A204.1 (cell line): ENCODE measurements around the gene DAPK1.
"Not testable (repeated sequence)": the region's sequence is repeated elsewhere in the genome, so short reads cannot be mapped to it uniquely, and the experiment has no call there.

Source experiments
- FAIRE-seq: peaks from 2 replicates; lab custom pipeline; 2012; peaks lifted over from hg19 to GRCh38; lab: Jason Lieb, UNC

Gene DAPK1

GRCh38 chr9:87545858-87546257 is 48.2 kb downstream of the DAPK1 start:
- no peak for FAIRE-seq

- FAIRE-seq: no peak
Measured at GRCh38 chr9:87546704-87547103, 49.0 kb downstream of the DAPK1 start.

- no peak for FAIRE-seq
Measured at GRCh38 chr9:87547671-87548081, 50.0 kb downstream of the DAPK1 start.

DNA sequence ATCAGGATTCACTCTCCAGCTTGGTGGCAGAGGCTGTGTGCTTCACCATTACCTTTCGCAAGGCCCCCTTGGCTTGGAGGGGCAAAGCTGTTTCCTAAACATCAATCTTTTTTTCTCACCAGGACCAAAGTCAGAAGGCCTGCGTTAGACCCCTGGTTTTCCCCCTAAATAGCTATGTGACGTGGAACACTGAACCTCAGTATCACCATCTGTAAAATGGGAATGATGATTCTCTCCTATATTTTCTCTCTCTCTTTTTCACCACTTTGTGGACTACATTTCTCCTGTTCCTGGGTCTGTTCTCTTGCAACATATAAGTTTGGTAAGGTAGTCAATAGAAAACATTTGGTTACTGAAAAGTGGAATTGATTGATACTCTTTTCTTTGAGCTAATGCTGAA is 50.5 kb downstream of the DAPK1 start:
- FAIRE-seq: no peak

DNA sequence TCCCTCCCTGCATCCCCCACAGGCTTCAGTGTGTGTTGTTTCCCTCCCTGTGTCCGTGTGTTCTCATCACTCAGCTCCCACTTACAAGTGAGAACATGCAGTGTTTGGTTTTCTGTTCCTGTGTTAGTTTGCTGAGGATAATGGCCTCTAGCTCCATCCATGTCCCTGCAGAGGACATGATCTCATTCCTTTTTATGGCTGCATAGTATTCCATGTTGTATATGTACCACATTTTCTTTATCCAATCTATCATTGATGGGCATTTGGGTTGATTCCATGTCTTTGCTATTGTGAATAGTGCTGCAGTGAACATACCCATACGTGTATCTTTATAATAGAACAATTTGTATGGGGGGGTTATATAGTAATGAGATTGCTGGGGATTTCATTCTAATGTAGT is 51.4 kb downstream of the DAPK1 start:
- not testable (repeated sequence) for FAIRE-seq

GRCh38 chr9:87549791-87550190 is 52.1 kb downstream of the DAPK1 start:
- no peak for FAIRE-seq

DNA sequence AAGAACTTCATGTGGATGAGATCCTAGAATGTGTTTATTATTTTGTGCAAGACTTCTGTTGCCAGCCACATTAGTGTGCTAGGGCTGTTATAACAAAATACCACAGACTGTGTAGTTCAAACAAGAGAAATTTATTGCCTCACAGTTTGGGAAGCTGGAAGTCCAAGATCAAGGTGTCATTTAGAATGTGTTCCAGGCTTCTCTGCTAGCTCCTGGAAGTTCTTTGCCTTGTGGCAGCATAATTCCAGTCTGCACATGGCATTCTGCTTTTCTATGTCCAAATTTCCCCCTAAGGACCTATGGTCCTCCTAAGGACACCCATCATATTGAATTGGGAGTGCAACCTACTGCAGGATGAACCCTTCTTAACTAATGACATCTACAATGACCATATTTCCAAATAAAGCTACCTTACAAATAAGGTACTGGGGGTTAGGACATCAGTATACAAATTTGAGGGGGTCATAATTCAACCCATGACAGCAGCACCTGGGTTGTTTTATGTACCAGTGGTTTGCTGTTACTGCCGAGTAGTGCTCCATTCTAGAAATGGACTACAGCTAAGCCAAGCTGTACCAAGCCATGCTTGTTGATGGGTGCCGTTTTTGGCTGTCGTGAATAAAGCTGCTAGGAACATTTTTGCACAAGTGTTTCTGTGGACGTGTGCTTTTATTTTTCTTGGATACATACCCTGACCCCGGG is 52.7 kb downstream of the DAPK1 start:
- no peak for FAIRE-seq

GRCh38 chr9:87551772-87552217 is 54.1 kb downstream of the DAPK1 start:
- no peak for FAIRE-seq

GRCh38 chr9:87554171-87554910 is 56.7 kb downstream of the DAPK1 start:
- FAIRE-seq: no peak

- no peak for FAIRE-seq
Measured at GRCh38 chr9:87554976-87555375, 57.3 kb downstream of the DAPK1 start.

DNA sequence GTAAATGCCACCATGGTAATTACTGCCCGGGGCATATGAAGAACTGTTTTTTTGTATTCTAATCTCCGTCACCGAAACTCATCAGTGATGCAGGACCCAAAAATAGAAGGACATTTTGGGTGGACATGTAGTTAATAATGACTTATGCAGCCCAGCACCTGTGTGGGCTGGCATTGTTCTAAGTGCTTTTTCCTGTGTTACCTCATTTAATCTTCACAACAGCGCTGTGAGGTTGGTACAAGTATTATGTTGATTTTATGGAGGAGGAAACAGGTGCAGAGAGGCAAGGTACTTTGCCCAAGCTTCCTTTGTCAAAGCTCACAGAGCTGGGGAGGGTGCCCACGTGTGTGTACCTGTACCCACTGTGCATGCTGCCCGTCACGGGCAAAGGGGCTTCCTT is 58.4 kb downstream of the DAPK1 start:
- FAIRE-seq: no peak

GRCh38 chr9:87556821-87557220 is 59.2 kb downstream of the DAPK1 start:
- FAIRE-seq: no peak

- FAIRE-seq: no peak
Measured at GRCh38 chr9:87557996-87558395, 60.3 kb downstream of the DAPK1 start.

DNA sequence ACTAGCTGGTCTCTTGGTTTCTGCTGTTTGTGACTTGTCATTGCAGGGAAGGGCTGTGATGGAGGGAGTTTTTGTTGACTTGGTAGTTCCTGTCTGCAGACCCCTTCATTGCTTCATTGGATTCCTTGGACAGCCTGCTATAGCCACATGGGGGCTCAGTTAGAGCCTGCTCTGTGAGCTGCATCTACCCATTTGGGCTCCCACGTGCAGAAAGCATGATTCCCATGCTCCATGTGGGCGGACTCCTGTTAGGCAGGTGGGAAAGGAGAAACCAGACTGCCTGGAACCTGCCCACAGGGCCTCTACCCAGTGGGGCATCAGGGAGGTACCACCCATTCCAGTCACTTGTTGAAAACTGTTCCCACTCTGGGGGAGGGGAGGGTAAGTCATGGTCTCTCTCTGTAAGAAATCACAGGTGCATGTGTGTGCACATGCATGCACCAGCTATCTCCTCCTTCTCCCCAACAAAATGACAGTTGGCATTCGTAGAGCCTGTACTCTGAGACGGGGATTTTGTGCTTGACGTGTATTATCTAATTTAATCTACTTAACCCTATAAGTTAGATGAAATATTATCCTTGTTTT is 61.0 kb downstream of the DAPK1 start:
- FAIRE-seq: no peak

DNA sequence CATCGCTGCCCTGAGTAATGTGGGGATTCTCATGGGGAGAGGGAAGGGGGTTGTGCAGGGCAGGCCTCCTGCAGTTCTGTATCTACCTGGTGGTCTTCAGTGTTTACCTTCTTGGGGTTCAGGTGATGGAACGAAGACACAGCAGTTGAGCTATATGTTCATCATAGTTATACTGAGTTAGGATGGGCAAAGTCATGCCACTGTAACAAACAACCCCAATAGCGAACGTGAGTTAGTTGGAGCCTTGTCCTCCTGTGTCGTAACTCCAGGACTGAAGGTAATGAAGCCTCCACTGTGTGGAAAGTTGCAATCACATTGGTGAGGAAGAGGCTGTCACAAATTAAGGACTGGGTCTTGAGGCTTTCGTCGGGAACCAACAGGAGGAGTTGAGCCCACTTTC is 64.4 kb downstream of the DAPK1 start:
- no peak for FAIRE-seq

- FAIRE-seq: no peak
Measured at GRCh38 chr9:87562530-87563170, 65.0 kb downstream of the DAPK1 start.

DNA sequence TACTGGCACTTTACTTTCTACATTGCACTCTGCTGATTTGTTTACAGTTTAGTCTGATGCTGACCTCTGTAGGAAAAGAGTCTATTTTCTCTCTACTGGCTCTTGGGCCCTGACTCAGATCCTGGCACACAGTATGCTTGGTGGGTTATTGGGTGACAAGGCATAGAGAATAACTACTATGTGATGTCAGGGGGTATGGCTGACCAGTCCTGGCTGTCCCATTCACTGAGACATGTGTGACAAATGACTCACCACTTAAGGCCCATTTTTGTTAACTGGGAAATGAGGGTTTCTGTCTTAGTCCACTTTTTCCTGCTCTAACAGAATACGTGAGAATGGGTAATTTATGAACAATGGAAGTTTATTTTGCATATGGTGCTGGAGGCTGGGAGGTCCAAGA is 66.4 kb downstream of the DAPK1 start:
- FAIRE-seq: no peak

DNA sequence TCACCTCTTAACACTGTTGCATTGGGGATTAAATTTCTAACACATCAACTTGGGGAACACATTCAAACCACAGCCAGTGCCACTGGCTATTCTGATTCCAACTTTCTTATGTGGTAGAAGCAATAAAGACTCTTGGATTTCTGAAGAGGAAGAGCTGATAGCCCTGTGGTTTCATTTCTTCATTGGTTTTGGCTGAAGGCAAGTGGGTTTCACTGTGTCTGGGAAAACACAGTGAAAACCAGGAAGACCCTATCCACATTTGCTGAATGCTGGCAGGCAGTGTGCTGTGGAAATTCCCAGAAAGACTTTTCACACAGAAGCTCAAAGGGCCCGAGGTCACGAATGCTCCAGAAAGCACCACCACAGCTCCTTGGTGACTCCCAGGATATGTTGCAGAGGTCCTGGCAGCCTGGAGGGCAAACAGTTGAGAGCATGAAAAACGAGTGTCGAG is 67.1 kb downstream of the DAPK1 start:
- FAIRE-seq: no peak

DNA sequence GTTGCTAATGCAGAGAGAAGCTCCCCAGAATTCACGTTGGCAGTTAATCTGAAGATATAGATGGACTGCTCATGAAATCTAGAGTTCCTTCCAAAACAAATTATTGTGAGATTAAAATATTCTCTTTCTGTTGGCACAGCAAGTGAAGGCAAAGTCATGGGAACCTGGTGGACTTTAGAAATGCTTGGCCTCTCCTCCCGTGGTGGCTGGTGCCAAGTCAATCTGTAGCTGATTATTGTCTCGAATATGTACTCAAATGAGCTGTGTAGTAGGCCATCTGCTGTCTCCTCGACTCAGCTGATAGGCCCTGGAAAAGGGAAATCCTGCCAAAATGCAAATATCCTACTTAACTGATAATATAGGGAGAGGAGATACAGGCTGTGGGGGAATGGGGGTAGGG is 69.3 kb downstream of the DAPK1 start:
- FAIRE-seq: no peak

DNA sequence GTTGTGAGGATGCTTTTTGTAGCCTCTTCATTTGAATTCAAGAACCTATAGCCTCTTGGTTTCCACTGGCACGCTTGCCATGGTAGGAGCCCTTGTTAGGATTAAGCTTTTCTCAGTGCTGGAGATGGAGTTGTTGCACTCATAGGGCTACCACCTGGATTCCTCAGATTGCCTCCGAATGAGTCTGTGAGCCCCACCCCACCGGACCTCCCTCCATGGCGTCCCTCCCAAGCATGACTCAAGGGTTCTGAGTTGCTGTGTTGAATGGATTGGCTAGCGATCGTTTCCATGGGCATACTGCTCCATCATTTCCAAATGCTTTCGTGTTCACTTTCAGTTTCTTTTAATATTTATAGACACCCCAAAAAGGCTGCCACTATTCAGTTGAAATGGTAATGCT is 69.9 kb downstream of the DAPK1 start:
- FAIRE-seq: no peak

- no peak for FAIRE-seq
Measured at GRCh38 chr9:87567983-87568382, 70.3 kb downstream of the DAPK1 start.

- no peak for FAIRE-seq
Measured at GRCh38 chr9:87568401-87568800, 70.7 kb downstream of the DAPK1 start.

- FAIRE-seq: no peak
Measured at GRCh38 chr9:87569008-87569509, 71.4 kb downstream of the DAPK1 start.
